Measurements from ENCODE around the gene AKR1C2. TPM values are rescaled to one million over a fixed set of nuclear protein-coding genes. Genes with fewer than 3 reads are reported as not detected.
"Not testable (repeated sequence)": the region's sequence is repeated elsewhere in the genome, so short reads cannot be mapped to it uniquely, and the experiment has no call there.

AKR1C2 gene
- polyA plus RNA-seq: 162 and 170 TPM in 2 replicates
- polyA minus RNA-seq: 53.6 and 73.4 TPM in 2 replicates

DNA sequence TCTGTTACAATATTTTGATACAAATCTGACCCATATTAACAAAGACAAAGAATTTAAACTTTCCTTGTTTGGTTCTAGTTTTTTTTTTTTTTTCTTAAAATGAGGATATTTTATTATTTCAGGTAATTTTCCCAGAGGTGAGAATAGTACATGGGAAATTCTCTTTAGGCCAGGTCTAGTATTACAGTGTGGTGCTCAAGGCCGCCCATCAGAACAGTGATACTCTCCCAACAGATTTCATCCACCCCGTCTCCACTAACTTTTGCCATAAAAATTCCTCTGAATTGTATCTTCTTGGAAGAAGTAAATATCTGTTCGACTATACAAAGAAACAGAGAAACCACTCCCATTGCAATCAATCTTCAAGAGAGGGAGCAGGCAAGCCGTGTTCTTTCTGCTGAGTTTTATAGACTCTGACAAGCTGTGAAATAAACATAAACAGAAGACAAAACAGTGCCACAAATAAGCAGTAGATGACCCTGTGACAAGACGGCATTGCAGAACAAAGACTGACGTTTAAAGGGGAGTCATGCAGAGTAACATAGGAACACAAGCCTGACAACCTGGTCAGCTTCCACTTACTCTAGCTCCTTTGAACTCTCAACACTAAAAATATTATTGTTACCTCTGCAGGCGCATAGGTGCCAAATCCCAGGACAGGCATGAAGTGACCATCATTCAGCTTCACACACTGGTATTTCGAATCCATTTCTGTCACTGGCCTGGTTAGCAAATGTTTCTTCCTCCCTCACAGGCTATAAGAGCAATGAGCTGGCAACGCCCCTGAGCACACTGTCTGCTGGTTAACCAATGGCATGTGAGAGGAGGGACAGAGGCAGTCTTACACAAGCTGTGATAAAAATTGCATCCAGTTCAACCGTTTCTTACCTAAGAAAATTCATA lies at the start of gene AKR1C2:
Gene AKR1C2, minus strand, starts transcription at position 731 of the 903 bp plus-strand sequence. Its CDS starts 22 bp downstream, at position 709.
- not testable (repeated sequence) for H3K36me3 ChIP-seq (ENCODE audit: insufficient read depth, low read length); H4K20me1 ChIP-seq (ENCODE audit: insufficient read depth); H3K27me3 ChIP-seq (ENCODE audit: insufficient read depth, low read depth, low read length); H3K79me2 ChIP-seq (replicated peaks; ENCODE audit: insufficient read depth, low read length); H3K9me3 ChIP-seq (ENCODE audit: low read length); H3F3A ChIP-seq (ENCODE audit: insufficient read depth, low read length, poor library complexity, severe bottlenecking); H3K9me2 ChIP-seq (ENCODE audit: insufficient read depth, low read length)
- H3K9ac ChIP-seq (ENCODE audit: low read length): peak within 1 kb of the TSS; percentile 58
- peak within 1 kb of the TSS; percentile 38 for H2AFZ ChIP-seq (ENCODE audit: low read depth, low read length)
- peak within 1 kb of the TSS; percentile 74 for H3K4me2 ChIP-seq (ENCODE audit: low read length)
- peak within 1 kb of the TSS; percentile 44 for H3K27ac ChIP-seq (ENCODE audit: low read length)
- TF ChIP-seq, protein P1, sequence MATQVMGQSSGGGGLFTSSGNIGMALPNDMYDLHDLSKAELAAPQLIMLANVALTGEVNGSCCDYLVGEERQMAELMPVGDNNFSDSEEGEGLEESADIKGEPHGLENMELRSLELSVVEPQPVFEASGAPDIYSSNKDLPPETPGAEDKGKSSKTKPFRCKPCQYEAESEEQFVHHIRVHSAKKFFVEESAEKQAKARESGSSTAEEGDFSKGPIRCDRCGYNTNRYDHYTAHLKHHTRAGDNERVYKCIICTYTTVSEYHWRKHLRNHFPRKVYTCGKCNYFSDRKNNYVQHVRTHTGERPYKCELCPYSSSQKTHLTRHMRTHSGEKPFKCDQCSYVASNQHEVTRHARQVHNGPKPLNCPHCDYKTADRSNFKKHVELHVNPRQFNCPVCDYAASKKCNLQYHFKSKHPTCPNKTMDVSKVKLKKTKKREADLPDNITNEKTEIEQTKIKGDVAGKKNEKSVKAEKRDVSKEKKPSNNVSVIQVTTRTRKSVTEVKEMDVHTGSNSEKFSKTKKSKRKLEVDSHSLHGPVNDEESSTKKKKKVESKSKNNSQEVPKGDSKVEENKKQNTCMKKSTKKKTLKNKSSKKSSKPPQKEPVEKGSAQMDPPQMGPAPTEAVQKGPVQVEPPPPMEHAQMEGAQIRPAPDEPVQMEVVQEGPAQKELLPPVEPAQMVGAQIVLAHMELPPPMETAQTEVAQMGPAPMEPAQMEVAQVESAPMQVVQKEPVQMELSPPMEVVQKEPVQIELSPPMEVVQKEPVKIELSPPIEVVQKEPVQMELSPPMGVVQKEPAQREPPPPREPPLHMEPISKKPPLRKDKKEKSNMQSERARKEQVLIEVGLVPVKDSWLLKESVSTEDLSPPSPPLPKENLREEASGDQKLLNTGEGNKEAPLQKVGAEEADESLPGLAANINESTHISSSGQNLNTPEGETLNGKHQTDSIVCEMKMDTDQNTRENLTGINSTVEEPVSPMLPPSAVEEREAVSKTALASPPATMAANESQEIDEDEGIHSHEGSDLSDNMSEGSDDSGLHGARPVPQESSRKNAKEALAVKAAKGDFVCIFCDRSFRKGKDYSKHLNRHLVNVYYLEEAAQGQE (IDR thresholded peaks at IDR 0.05; ENCODE audit: borderline replicate concordance): peak; percentile 50
- TF ChIP-seq POLR2AphosphoS5 (IDR thresholded peaks at IDR 0.05): peak; percentile 58
- H3K4me3 ChIP-seq (ENCODE audit: low read length): peak within 1 kb of the TSS; percentile 58

DNA sequence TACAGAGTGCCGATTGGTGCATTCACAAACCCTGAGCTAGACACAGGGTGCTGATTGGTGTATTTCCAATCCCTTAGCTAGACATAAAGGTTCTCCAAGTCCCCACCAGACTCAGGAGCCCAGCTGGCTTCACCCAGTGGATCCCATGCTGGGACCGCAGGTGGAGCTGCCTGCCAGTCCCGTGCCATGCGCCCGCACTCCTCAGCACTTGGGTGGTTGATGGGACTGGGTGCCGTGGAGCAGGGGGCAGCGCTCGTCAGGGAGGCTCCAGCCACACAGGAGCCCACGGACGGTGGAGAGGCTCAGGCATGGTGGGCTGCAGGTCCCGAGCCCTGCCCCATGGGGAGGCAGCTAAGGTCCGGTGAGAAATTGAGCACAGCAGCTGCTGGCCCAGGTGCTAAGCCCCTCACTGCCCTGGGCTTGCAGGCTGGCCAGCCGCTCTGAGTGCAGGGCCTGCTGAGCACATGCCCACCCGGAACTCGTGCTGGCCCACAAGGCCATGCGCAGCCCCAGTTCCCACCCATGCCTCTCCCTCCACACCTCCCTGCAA lies 49.4 kb upstream of the AKR1C2 start:
- H4K20me1 ChIP-seq (ENCODE audit: insufficient read depth); H3K9me3 ChIP-seq (ENCODE audit: low read length): not testable (repeated sequence)

DNA sequence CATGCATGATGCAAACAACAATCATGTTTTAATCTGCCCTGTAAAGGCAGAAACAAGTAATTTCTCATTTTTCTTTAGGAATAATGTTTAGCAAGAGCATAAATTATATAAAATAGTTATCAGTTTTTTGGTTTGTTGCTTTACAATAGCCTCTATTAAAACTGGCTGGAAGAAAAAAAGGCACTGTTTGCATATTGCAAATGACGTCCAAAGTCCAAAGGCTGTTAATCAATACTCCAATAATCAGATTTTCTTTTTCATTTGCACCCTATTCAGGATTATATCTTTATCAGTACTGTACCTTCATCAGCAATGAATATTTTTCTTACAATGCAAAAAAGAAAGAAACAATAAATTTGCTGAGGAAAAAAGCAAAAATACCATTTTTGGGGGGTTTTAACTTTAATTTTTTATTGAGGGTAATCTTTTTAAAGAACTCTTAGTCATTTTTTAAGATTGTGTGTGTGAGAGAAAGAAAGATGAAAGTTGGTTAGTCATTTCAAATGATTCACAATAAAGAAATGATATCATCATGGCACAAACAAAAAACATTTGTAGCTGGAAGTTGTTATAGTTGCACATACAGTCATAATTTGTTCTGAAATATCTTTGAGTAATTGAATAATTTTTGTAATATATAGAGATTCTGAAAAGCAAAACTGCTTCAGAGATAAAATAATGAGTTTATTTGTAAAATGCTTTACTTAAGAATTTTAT lies 44.4 kb upstream of the AKR1C2 start:
- H3K9ac ChIP-seq (ENCODE audit: low read length): no peak overlapping the region
- no peaks in the 10 kb centered on the region for H3K9me3 ChIP-seq (ENCODE audit: low read length)
- no peaks in the 10 kb centered on the region for H3K27me3 ChIP-seq (ENCODE audit: insufficient read depth, low read depth, low read length)
- no peaks in the 10 kb centered on the region for H3K79me2 ChIP-seq (replicated peaks; ENCODE audit: insufficient read depth, low read length)
- TF ChIP-seq RAD21 (conservative IDR thresholded peaks at IDR 0.05) (no peak), SMC3 (conservative IDR thresholded peaks at IDR 0.05; ENCODE audit: poor library complexity) (no peak), EP300 (conservative IDR thresholded peaks at IDR 0.05; ENCODE audit: poor library complexity, severe bottlenecking) (no peak), TAF1 (IDR thresholded peaks at IDR 0.05; ENCODE audit: low read depth) (no peak), EZH2 (IDR thresholded peaks at IDR 0.05; ENCODE audit: borderline replicate concordance, insufficient read depth, low read length, poor library complexity, severe bottlenecking) (no peak), MXI1 (conservative IDR thresholded peaks at IDR 0.05; ENCODE audit: poor library complexity, severe bottlenecking) (no peak), POLR2AphosphoS5 (IDR thresholded peaks at IDR 0.05) (no peak)
- TF ChIP-seq, protein P2, sequence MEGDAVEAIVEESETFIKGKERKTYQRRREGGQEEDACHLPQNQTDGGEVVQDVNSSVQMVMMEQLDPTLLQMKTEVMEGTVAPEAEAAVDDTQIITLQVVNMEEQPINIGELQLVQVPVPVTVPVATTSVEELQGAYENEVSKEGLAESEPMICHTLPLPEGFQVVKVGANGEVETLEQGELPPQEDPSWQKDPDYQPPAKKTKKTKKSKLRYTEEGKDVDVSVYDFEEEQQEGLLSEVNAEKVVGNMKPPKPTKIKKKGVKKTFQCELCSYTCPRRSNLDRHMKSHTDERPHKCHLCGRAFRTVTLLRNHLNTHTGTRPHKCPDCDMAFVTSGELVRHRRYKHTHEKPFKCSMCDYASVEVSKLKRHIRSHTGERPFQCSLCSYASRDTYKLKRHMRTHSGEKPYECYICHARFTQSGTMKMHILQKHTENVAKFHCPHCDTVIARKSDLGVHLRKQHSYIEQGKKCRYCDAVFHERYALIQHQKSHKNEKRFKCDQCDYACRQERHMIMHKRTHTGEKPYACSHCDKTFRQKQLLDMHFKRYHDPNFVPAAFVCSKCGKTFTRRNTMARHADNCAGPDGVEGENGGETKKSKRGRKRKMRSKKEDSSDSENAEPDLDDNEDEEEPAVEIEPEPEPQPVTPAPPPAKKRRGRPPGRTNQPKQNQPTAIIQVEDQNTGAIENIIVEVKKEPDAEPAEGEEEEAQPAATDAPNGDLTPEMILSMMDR (IDR thresholded peaks at IDR 0.05; ENCODE audit: poor library complexity, severe bottlenecking): no peak
- TF ChIP-seq, protein P1 (IDR thresholded peaks at IDR 0.05; ENCODE audit: borderline replicate concordance): no peak
- H3F3A ChIP-seq (ENCODE audit: insufficient read depth, low read length, poor library complexity, severe bottlenecking): no peaks in the 10 kb centered on the region
- H3K4me2 ChIP-seq (ENCODE audit: low read length): no peak overlapping the region
- no peak overlapping the region for H2AFZ ChIP-seq (ENCODE audit: low read depth, low read length)
- H3K36me3 ChIP-seq (ENCODE audit: insufficient read depth, low read length): no peaks in the 10 kb centered on the region
- H4K20me1 ChIP-seq (ENCODE audit: insufficient read depth): no peaks in the 10 kb centered on the region
- no peak overlapping the region for H3K27ac ChIP-seq (ENCODE audit: low read length)
- H3K4me3 ChIP-seq (ENCODE audit: low read length): no peak overlapping the region
- H3K9me2 ChIP-seq (ENCODE audit: insufficient read depth, low read length): no peaks in the 10 kb centered on the region

More for the DNA sequence above, 49.4 kb upstream of the AKR1C2 start:
- H3K4me2 ChIP-seq (ENCODE audit: low read length); H3K79me2 ChIP-seq (replicated peaks; ENCODE audit: insufficient read depth, low read length); H3K27me3 ChIP-seq (ENCODE audit: insufficient read depth, low read depth, low read length); H2AFZ ChIP-seq (ENCODE audit: low read depth, low read length); H3K27ac ChIP-seq (ENCODE audit: low read length); H3K9ac ChIP-seq (ENCODE audit: low read length); H3K4me3 ChIP-seq (ENCODE audit: low read length); H3K36me3 ChIP-seq (ENCODE audit: insufficient read depth, low read length); H3K9me2 ChIP-seq (ENCODE audit: insufficient read depth, low read length); H3F3A ChIP-seq (ENCODE audit: insufficient read depth, low read length, poor library complexity, severe bottlenecking): not testable (repeated sequence)

All from neural cell (in vitro differentiated cells).